Activated CD4-positive, alpha-beta T cell treated with anti-CD3 and anti-CD28 coated beads for 24 hours (primary cell): ENCODE results near the gene UNC119.

ENCODE experiments used
- DNase-seq, 2 donors: peaks; one replicate each; pipeline ENCODE4 v3.0.0-alpha.2; 2020; ENCODE audit warnings: low read depth in 2 of 2

UNC119 gene

GRCh38 chr17:28498652-28499363 lies 53.6 kb downstream of the UNC119 start:
- DNase-seq, result no peak

GRCh38 chr17:28497931-28498330 lies 54.5 kb downstream of the UNC119 start:
- no peak for DNase-seq
